ENCODE data around the gene PSMB1. TPM values are rescaled to one million over a fixed set of nuclear protein-coding genes. Genes with fewer than 3 reads are reported as not detected.
"Not testable (repeated sequence)": the region's sequence is repeated elsewhere in the genome, so short reads cannot be mapped to it uniquely, and the experiment has no call there.

The PSMB1 gene
- total RNA-seq, 1 experiment from 2014 or later: 215 TPM

DNA sequence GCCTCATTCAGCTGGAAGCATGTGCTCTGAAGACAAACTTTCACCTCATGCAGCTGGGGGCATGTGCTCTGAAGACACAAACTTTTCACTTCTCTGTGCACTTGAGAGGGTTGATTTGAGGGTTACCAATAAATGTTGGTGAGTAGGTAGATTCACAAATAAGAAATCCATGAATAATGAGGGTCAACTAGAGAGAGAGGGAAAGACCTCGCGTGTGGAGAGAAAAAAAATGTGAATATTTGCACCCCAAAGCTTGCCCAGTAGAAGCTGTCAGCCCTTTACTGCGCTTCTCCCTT is 43.4 kb downstream of the PSMB1 start (continued):
- TF ChIP-seq, protein P1, sequence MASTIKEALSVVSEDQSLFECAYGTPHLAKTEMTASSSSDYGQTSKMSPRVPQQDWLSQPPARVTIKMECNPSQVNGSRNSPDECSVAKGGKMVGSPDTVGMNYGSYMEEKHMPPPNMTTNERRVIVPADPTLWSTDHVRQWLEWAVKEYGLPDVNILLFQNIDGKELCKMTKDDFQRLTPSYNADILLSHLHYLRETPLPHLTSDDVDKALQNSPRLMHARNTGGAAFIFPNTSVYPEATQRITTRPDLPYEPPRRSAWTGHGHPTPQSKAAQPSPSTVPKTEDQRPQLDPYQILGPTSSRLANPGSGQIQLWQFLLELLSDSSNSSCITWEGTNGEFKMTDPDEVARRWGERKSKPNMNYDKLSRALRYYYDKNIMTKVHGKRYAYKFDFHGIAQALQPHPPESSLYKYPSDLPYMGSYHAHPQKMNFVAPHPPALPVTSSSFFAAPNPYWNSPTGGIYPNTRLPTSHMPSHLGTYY (CRISPR knock-in tag; IDR thresholded peaks at IDR 0.05): no peak
- TF ChIP-seq GABPB1 (CRISPR knock-in tag; IDR thresholded peaks at IDR 0.05): no peak

DNA sequence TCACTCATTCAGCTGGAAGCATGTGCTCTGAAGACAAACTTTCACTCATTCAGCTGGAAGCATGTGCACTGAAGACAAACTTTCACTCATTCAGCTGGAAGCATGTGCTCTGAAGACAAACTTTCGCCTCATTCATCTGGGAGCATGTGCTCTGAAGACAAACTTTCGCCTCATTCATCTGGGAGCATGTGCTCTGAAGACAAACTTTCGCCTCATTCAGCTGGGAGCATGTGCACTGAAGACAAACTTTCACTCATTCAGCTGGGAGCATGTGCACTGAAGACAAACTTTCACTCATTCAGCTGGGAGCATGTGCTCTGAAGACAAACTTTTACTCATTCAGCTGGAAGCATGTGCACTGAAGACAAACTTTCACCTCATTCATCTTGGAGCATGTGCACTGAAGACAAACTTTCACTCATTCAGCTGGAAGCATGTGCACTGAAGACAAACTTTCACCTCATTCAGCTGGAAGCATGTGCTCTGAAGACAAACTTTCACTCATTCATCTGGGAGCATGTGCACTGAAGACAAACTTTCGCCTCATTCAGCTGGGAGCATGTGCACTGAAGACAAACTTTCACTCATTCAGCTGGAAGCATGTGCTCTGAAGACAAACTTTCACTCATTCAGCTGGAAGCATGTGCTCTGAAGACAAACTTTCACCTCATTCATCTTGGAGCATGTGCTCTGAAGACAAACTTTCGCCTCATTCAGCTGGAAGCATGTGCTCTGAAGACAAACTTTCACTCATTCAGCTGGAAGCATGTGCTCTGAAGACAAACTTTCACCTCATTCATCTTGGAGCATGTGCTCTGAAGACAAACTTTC is 44.0 kb downstream of the PSMB1 start:
- H3K4me1 Mint-ChIP-seq; H3K36me3 Mint-ChIP-seq; ATAC-seq; H3K4me3 Mint-ChIP-seq; POLR2A ChIA-PET; H3K9me3 Mint-ChIP-seq; H3K27ac Mint-ChIP-seq; DNase-seq (ENCODE audit: low spot score): not testable (repeated sequence)
- CTCF ChIA-PET: interaction anchor here (2.5 kb wide), 1 partner anchor 8 kb away, joined by 11 read pairs; no protein-coding TSS in a partner anchor
- peaks cover 19% of the 10 kb centered on the region for H3K27me3 Mint-ChIP-seq (ENCODE audit: low read depth)

GRCh38 chr6:170508275-170508674 is 44.8 kb downstream of the PSMB1 start:
- CTCF ChIA-PET: interaction anchor here (2.5 kb wide), 1 partner anchor 8 kb away, joined by 11 read pairs; no protein-coding TSS in a partner anchor
- H3K36me3 Mint-ChIP-seq; H3K4me1 Mint-ChIP-seq; H3K27ac Mint-ChIP-seq; ATAC-seq; H3K9me3 Mint-ChIP-seq; H3K4me3 Mint-ChIP-seq; DNase-seq (ENCODE audit: low spot score): not testable (repeated sequence)
- POLR2A ChIA-PET: interaction anchor here (0.8 kb wide), 1 partner anchor 85 kb away, joined by 3 read pairs; no protein-coding TSS in a partner anchor
- H3K27me3 Mint-ChIP-seq (ENCODE audit: low read depth): peaks cover 21% of the 10 kb centered on the region

DNA sequence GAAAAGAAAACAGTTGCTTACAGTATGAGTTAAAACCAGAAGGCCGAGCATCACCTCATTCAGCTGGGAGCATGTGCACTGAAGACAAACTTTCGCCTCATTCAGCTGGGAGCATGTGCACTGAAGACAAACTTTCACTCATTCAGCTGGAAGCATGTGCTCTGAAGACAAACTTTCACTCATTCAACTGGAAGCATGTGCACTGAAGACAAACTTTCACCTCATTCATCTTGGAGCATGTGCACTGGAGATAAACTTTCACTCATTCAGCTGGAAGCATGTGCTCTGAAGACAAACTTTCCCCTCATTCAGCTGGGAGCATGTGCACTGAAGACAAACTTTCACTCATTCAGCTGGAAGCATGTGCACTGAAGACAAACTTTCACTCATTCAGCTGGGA is 45.4 kb downstream of the PSMB1 start:
- not testable (repeated sequence) for H3K4me1 Mint-ChIP-seq; ATAC-seq; DNase-seq (ENCODE audit: low spot score); H3K27ac Mint-ChIP-seq; H3K36me3 Mint-ChIP-seq; H3K4me3 Mint-ChIP-seq; H3K9me3 Mint-ChIP-seq
- ChIA-PET POLR2A (interaction anchor here (0.8 kb wide), 1 partner anchor 84 kb away, joined by 3 read pairs; no protein-coding TSS in a partner anchor), CTCF (interaction anchor here (1.4 to 2.5 kb wide), 3 partner anchors 9 to 15 kb away, joined by 3 to 11 read pairs (median 8); no protein-coding TSS in a partner anchor)
- H3K27me3 Mint-ChIP-seq (ENCODE audit: low read depth): peaks cover 26% of the 10 kb centered on the region

DNA sequence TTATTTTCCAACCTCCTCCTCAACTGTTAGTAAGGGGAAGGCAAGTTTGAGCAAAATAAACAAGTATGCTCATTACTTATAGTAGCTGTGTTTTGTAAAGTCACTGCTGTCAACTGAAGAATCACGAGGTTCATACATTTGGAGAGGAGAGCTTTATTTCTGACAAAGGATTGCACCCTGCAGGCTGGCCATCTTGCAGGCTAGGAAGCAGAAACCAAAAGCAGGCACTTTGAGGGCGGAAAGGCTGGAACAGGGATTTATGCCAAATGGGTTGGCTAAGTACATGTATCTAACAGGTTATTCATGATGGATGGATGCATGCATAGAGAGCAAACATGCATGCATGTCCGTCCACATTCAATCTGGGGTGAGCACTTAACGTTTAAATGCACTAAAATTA is 46.7 kb downstream of the PSMB1 start:
- ATAC-seq: no peak
- no peak overlapping the region for H3K4me3 Mint-ChIP-seq
- ChIA-PET CTCF (interaction anchor here (1.4 to 2.5 kb wide), 3 partner anchors 8 to 16 kb away, joined by 3 to 11 read pairs (median 8); no protein-coding TSS in a partner anchor), POLR2A (no interaction called here)
- peaks cover 10% of the 10 kb centered on the region for H3K36me3 Mint-ChIP-seq
- peaks cover 37% of the 10 kb centered on the region for H3K27me3 Mint-ChIP-seq (ENCODE audit: low read depth)
- no peak for DNase-seq (ENCODE audit: low spot score)
- no peaks in the 10 kb centered on the region for H3K4me1 Mint-ChIP-seq
- H3K27ac Mint-ChIP-seq: no peak overlapping the region
- H3K9me3 Mint-ChIP-seq: peaks cover 21% of the 10 kb centered on the region
- TF ChIP-seq GRHL2 (CRISPR knock-in tag; IDR thresholded peaks at IDR 0.05; ENCODE audit: insufficient replicate concordance, severe bottlenecking) (no peak), ELF4 (CRISPR knock-in tag; IDR thresholded peaks at IDR 0.05; ENCODE audit: low read depth) (no peak), E2F4 (CRISPR knock-in tag; IDR thresholded peaks at IDR 0.05; ENCODE audit: borderline replicate concordance, low read depth) (no peak), SMAD4 (CRISPR knock-in tag; IDR thresholded peaks at IDR 0.05) (no peak), USF1 (CRISPR knock-in tag; IDR thresholded peaks at IDR 0.05) (no peak), CTCF (IDR thresholded peaks at IDR 0.05) (no peak), EMX1 (CRISPR knock-in tag; IDR thresholded peaks at IDR 0.05) (no peak), MLX (CRISPR knock-in tag; IDR thresholded peaks at IDR 0.05) (no peak), PREB (CRISPR knock-in tag; IDR thresholded peaks at IDR 0.05; ENCODE audit: borderline replicate concordance) (no peak), TEAD1 (CRISPR knock-in tag; IDR thresholded peaks at IDR 0.05) (no peak), FOXK1 (CRISPR knock-in tag; IDR thresholded peaks at IDR 0.05) (no peak)
- TF ChIP-seq, protein P2, sequence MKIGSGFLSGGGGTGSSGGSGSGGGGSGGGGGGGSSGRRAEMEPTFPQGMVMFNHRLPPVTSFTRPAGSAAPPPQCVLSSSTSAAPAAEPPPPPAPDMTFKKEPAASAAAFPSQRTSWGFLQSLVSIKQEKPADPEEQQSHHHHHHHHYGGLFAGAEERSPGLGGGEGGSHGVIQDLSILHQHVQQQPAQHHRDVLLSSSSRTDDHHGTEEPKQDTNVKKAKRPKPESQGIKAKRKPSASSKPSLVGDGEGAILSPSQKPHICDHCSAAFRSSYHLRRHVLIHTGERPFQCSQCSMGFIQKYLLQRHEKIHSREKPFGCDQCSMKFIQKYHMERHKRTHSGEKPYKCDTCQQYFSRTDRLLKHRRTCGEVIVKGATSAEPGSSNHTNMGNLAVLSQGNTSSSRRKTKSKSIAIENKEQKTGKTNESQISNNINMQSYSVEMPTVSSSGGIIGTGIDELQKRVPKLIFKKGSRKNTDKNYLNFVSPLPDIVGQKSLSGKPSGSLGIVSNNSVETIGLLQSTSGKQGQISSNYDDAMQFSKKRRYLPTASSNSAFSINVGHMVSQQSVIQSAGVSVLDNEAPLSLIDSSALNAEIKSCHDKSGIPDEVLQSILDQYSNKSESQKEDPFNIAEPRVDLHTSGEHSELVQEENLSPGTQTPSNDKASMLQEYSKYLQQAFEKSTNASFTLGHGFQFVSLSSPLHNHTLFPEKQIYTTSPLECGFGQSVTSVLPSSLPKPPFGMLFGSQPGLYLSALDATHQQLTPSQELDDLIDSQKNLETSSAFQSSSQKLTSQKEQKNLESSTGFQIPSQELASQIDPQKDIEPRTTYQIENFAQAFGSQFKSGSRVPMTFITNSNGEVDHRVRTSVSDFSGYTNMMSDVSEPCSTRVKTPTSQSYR (CRISPR knock-in tag; IDR thresholded peaks at IDR 0.05): no peak
